Endothelial cell (in vitro differentiated cells): ENCODE data around the gene KRT71. TPM values are rescaled to one million over a fixed set of nuclear protein-coding genes. Genes with fewer than 3 reads are reported as not detected.

ENCODE experiments used
- DNase-seq: peaks from one replicate; pipeline ENCODE4 v3.0.0; 2021; ENCODE audit warnings: low spot score
- H3K27ac Mint-ChIP-seq: one replicate; pipeline ENCODE4 v1.8.0; 2021; ENCODE audit warnings: mixed read lengths, inconsistent platforms; ENCODE audit not compliant: unreplicated experiment
- H3K27me3 Mint-ChIP-seq: one replicate; pipeline ENCODE4 v1.8.0; 2021; ENCODE audit warnings: mild to moderate bottlenecking, moderate library complexity, mixed read lengths, inconsistent platforms; ENCODE audit not compliant: unreplicated experiment
- H3K36me3 Mint-ChIP-seq: one replicate; pipeline ENCODE4 v1.8.0; 2021; ENCODE audit warnings: mild to moderate bottlenecking, low read depth, mixed read lengths, inconsistent platforms; ENCODE audit not compliant: unreplicated experiment
- H3K4me1 Mint-ChIP-seq: one replicate; pipeline ENCODE4 v1.8.0; 2021; ENCODE audit warnings: mild to moderate bottlenecking, mixed read lengths, inconsistent platforms; ENCODE audit not compliant: unreplicated experiment
- H3K4me3 Mint-ChIP-seq: one replicate; pipeline ENCODE4 v1.8.0; 2021; ENCODE audit warnings: mild to moderate bottlenecking, mixed read lengths, inconsistent platforms; ENCODE audit not compliant: unreplicated experiment
- H3K9me3 Mint-ChIP-seq: one replicate; pipeline ENCODE4 v1.8.0; 2021; ENCODE audit warnings: mixed read lengths, inconsistent platforms; ENCODE audit not compliant: unreplicated experiment
- CTCF ChIP-seq: fragments of 200-600 bp; sonication (generic); IDR thresholded peaks from one replicate; pipeline ENCODE4 v1.5.0; 2021; ENCODE audit warnings: antibody characterized with exemption; ENCODE audit not compliant: unreplicated experiment
- total RNA-seq: library from RNA; stranded (reverse); fragmentation: NEBNext Ultra II Directional; extraction: Animal tissue kit (Norgen Biotek cat#: 25700); gene quantifications from one replicate; pipeline ENCODE4 v1.2.1, GENCODE V29; 2021; ENCODE audit not compliant: unreplicated experiment

Gene KRT71
- total RNA-seq, 1 donor from 2014 or later: not detected

- Mint-ChIP-seq H3K36me3 (no peaks in the 10 kb centered on the region), H3K4me3 (no peak overlapping the region), H3K27me3 (peaks cover 3% of the 10 kb centered on the region), H3K9me3 (no peaks in the 10 kb centered on the region), H3K27ac (no peak overlapping the region), H3K4me1 (peaks cover 4% of the 10 kb centered on the region)
- DNase-seq: no peak
- TF ChIP-seq CTCF: no peak
These were observed 33.0 kb upstream of the KRT71 start for GRCh38 chr12:52585946-52586345.

GRCh38 chr12:52585066-52585465 lies 32.1 kb upstream of the KRT71 start:
- TF ChIP-seq CTCF: no peak
- Mint-ChIP-seq H3K27ac (no peak overlapping the region), H3K27me3 (peaks cover 4% of the 10 kb centered on the region), H3K4me3 (no peak overlapping the region), H3K9me3 (no peaks in the 10 kb centered on the region), H3K36me3 (no peaks in the 10 kb centered on the region), H3K4me1 (peaks cover 8% of the 10 kb centered on the region)
- DNase-seq: no peak

GRCh38 chr12:52584156-52584682 lies 31.3 kb upstream of the KRT71 start:
- no peak for DNase-seq
- no peak overlapping the region for H3K27ac Mint-ChIP-seq
- H3K9me3 Mint-ChIP-seq: no peaks in the 10 kb centered on the region
- no peak overlapping the region for H3K4me3 Mint-ChIP-seq
- no peaks in the 10 kb centered on the region for H3K36me3 Mint-ChIP-seq
- peaks cover 4% of the 10 kb centered on the region for H3K27me3 Mint-ChIP-seq
- peaks cover 9% of the 10 kb centered on the region for H3K4me1 Mint-ChIP-seq
- no peak for TF ChIP-seq CTCF

GRCh38 chr12:52582971-52583456 lies 30.1 kb upstream of the KRT71 start:
- Mint-ChIP-seq H3K36me3 (no peaks in the 10 kb centered on the region), H3K27me3 (peaks cover 4% of the 10 kb centered on the region), H3K4me3 (no peak overlapping the region), H3K9me3 (no peaks in the 10 kb centered on the region), H3K27ac (no peak overlapping the region), H3K4me1 (peaks cover 9% of the 10 kb centered on the region)
- DNase-seq: peak; percentile 76
- TF ChIP-seq CTCF: peak; percentile 67

- Mint-ChIP-seq H3K4me1 (peaks cover 9% of the 10 kb centered on the region), H3K4me3 (no peak overlapping the region), H3K27me3 (peaks cover 4% of the 10 kb centered on the region), H3K27ac (no peak overlapping the region), H3K36me3 (no peaks in the 10 kb centered on the region), H3K9me3 (no peaks in the 10 kb centered on the region)
- no peak for TF ChIP-seq CTCF
- DNase-seq: no peak
These were observed 29.5 kb upstream of the KRT71 start for GRCh38 chr12:52582486-52582885.
